Keratinocyte (primary cell): ENCODE results near the gene BRF1. TPM values are rescaled to one million over a fixed set of nuclear protein-coding genes. Genes with fewer than 3 reads are reported as not detected.

Experiments
- DNase-seq: peaks from one replicate; pipeline ENCODE4 v3.0.0-alpha.2; 2011; ENCODE audit warnings: low read depth, missing footprints, low spot score
- FAIRE-seq: peaks from 2 replicates; lab custom pipeline; 2011; peaks lifted over from hg19 to GRCh38; lab: Jason Lieb, UNC
- H2AFZ ChIP-seq: 2 replicates; pipeline ENCODE4 v1.6.0; 2012; ENCODE audit warnings: low read length, control low read depth, inconsistent platforms; ENCODE audit not compliant: control insufficient read depth
- H3K27ac ChIP-seq: 2 replicates; pipeline ENCODE4 v1.5.1; 2011; ENCODE audit warnings: low read length; ENCODE audit not compliant: control insufficient read depth, insufficient read depth
- H3K27me3 ChIP-seq: 3 replicates; pipeline ENCODE4 v1.6.0; 2011; ENCODE audit warnings: low read length; ENCODE audit not compliant: control insufficient read depth, insufficient read depth; ENCODE audit errors: extremely low read depth
- H3K36me3 ChIP-seq, 2 experiments: 2 replicates in 1 of 2; 3 replicates in 1 of 2; pipeline ENCODE4 v1.5.1; 2011; ENCODE audit warnings: low read length in 2 of 2, mild to moderate bottlenecking in 1 of 2; ENCODE audit not compliant: control insufficient read depth in 2 of 2, insufficient read depth in 2 of 2; ENCODE audit errors: extremely low read depth in 1 of 2
- H3K4me1 ChIP-seq: 3 replicates; pipeline ENCODE4 v1.5.1; 2011; ENCODE audit warnings: low read length; ENCODE audit not compliant: control insufficient read depth, insufficient read depth; ENCODE audit errors: extremely low read depth
- H3K4me2 ChIP-seq: 3 replicates; pipeline ENCODE4 v1.6.0; 2011; ENCODE audit warnings: low read depth, low read length; ENCODE audit not compliant: control insufficient read depth, insufficient read depth; ENCODE audit errors: extremely low read depth
- H3K4me3 ChIP-seq, 3 experiments: fragments of 200-600 bp in 1 of 3; sonication (generic) in 1 of 3; 2 replicates in 2 of 3; 3 replicates in 1 of 3; pipeline ENCODE4 v1.5.1; 2011 to 2016; ENCODE audit warnings: low read length in 3 of 3, mild to moderate bottlenecking in 3 of 3, control low read depth in 2 of 3, inconsistent platforms in 1 of 3, low read depth in 1 of 3, mixed read lengths in 1 of 3, mixed run types in 1 of 3, moderate library complexity in 1 of 3; ENCODE audit not compliant: control insufficient read depth in 2 of 3, insufficient read depth in 2 of 3; ENCODE audit errors: extremely low read depth in 1 of 3
- H3K79me2 ChIP-seq: 2 replicates; pipeline ENCODE4 v1.6.0; 2012; ENCODE audit warnings: low read length; ENCODE audit not compliant: control insufficient read depth, insufficient read depth
- H3K9ac ChIP-seq: 3 replicates; pipeline ENCODE4 v1.6.0; 2011; ENCODE audit warnings: low read length; ENCODE audit not compliant: control insufficient read depth, insufficient read depth; ENCODE audit errors: extremely low read depth
- H3K9me1 ChIP-seq: 3 replicates; pipeline ENCODE4 v1.6.0; 2011; ENCODE audit warnings: low read length; ENCODE audit not compliant: control insufficient read depth, insufficient read depth; ENCODE audit errors: extremely low read depth
- H3K9me3 ChIP-seq: 2 replicates; pipeline ENCODE4 v1.5.1; 2012; ENCODE audit warnings: low read depth, low read length; ENCODE audit not compliant: control insufficient read depth
- H4K20me1 ChIP-seq: 3 replicates; pipeline ENCODE4 v1.6.0; 2011; ENCODE audit warnings: low read length; ENCODE audit not compliant: control insufficient read depth, insufficient read depth; ENCODE audit errors: extremely low read depth
- EZH2 ChIP-seq: IDR thresholded peaks from one replicate; pipeline ENCODE4 v1.6.1; 2012; ENCODE audit warnings: inconsistent platforms, mild to moderate bottlenecking, low read length, moderate library complexity
- dilution Hi-C: fragments of 300-500 bp; cut with MboI; formaldehyde crosslinking; loops from one replicate; pipeline ENCODE4 v1.7.0; 2020; ENCODE audit warnings: low sequenced_read_pairs; ENCODE audit not compliant: extremely low pct_ligation_motif_present
- polyA plus RNA-seq, 5 experiments: library from polyadenylated mRNA; depleted of rRNA in 3 of 5; stranded (reverse) in 3 of 5; stranded (forward) in 1 of 5; unstranded in 1 of 5; fragments of >200 nt; gene quantifications; 1 replicate in 1 of 5; 2 replicates in 3 of 5; 3 replicates in 1 of 5; pipeline versions ENCODE4 v1.2.1 to v1.2.3, GENCODE V29; 2011 to 2012; ENCODE audit warnings: missing spikeins in 2 of 5, low read depth in 1 of 5, low replicate concordance in 1 of 5
- TF ChIP-seq, protein P1 (sequence below), 3 experiments: IDR thresholded peaks in 1 of 3; conservative IDR thresholded peaks in 1 of 3; optimal IDR thresholded peaks in 1 of 3; 2 replicates in 2 of 3; 3 replicates in 1 of 3; pipeline versions ENCODE3 to v1.5.1; 2011; ENCODE audit warnings: low read length in 3 of 3, mild to moderate bottlenecking in 3 of 3, moderate library complexity in 2 of 3, control low read depth in 1 of 3, inconsistent platforms in 1 of 3; ENCODE audit not compliant: insufficient read depth in 2 of 3; ENCODE audit errors: extremely low read depth in 1 of 3

Gene BRF1
- polyA plus RNA-seq, 1 donor (not counting 4 experiments of a cell fraction or from before 2014, with no cell fraction given): 6.5 TPM

- DNase-seq: no peak
- Histone ChIP-seq H3K27me3 (no peaks in the 10 kb centered on the region), H3K9me3 (no peaks in the 10 kb centered on the region), H3K36me3 (no peaks in the 10 kb centered on the region), H3K4me2 (no peak overlapping the region), H4K20me1 (peaks cover 2% of the 10 kb centered on the region), H3K9ac (no peak overlapping the region), H2AFZ (no peak overlapping the region), H3K9me1 (no peaks in the 10 kb centered on the region), H3K4me3 (no peak overlapping the region), H3K4me1 (no peaks in the 10 kb centered on the region), H3K79me2 (peaks cover 17% of the 10 kb centered on the region), H3K27ac (no peak overlapping the region)
- TF ChIP-seq, protein P1, sequence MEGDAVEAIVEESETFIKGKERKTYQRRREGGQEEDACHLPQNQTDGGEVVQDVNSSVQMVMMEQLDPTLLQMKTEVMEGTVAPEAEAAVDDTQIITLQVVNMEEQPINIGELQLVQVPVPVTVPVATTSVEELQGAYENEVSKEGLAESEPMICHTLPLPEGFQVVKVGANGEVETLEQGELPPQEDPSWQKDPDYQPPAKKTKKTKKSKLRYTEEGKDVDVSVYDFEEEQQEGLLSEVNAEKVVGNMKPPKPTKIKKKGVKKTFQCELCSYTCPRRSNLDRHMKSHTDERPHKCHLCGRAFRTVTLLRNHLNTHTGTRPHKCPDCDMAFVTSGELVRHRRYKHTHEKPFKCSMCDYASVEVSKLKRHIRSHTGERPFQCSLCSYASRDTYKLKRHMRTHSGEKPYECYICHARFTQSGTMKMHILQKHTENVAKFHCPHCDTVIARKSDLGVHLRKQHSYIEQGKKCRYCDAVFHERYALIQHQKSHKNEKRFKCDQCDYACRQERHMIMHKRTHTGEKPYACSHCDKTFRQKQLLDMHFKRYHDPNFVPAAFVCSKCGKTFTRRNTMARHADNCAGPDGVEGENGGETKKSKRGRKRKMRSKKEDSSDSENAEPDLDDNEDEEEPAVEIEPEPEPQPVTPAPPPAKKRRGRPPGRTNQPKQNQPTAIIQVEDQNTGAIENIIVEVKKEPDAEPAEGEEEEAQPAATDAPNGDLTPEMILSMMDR (optimal IDR thresholded peaks at IDR 0.05 in 1 of 3, IDR thresholded peaks at IDR 0.05 in 1 of 3, conservative IDR thresholded peaks at IDR 0.05 in 1 of 3; ENCODE audit: extremely low read depth in 1 of 3, insufficient read depth in 2 of 3, low read length in 3 of 3): no peak
- no peak for TF ChIP-seq EZH2
- FAIRE-seq: no peak
- dilution Hi-C loops: no loop called here
These were observed 31.0 kb upstream of the BRF1 start for GRCh38 chr14:105331575-105332349.

DNA sequence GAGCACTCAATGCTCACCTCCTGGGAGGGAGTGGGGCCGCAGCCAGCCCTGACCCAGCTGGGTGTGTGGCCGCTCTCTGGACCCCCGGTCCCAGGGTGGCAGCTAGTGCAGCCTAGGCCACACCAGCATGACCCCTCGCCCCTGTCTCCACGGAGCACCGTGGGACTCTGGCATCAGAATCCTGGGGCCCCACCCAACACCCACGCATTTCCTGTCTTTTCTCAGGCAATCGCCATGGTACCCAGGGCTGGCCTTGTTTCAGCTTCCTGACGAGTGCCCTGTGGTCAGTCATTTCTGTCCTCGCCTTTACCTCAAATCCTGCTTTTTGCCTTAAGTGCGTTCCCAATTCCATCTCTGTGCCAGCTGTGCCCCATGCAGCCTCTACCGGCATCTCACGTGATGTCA is 29.7 kb upstream of the BRF1 start:
- no peak overlapping the region for H3K4me2 ChIP-seq
- H3K4me3 ChIP-seq: no peak overlapping the region
- DNase-seq (no peak), FAIRE-seq (no peak)
- H3K27ac ChIP-seq: no peak overlapping the region
- H4K20me1 ChIP-seq: peaks cover 2% of the 10 kb centered on the region
- dilution Hi-C loops: no loop called here
- H3K36me3 ChIP-seq: no peaks in the 10 kb centered on the region
- no peaks in the 10 kb centered on the region for H3K4me1 ChIP-seq
- H3K9ac ChIP-seq: no peak overlapping the region
- H3K79me2 ChIP-seq: peaks cover 19% of the 10 kb centered on the region
- H3K9me3 ChIP-seq: no peaks in the 10 kb centered on the region
- TF ChIP-seq, protein P1 (optimal IDR thresholded peaks at IDR 0.05 in 1 of 3, IDR thresholded peaks at IDR 0.05 in 1 of 3, conservative IDR thresholded peaks at IDR 0.05 in 1 of 3; ENCODE audit: extremely low read depth in 1 of 3, insufficient read depth in 2 of 3, low read length in 3 of 3): no peak
- no peak for TF ChIP-seq EZH2
- no peaks in the 10 kb centered on the region for H3K27me3 ChIP-seq
- H3K9me1 ChIP-seq: no peaks in the 10 kb centered on the region
- no peak overlapping the region for H2AFZ ChIP-seq
